GM21576 (cell line): Measurements from ENCODE around the gene SBNO2.

ENCODE experiments used
- ATAC-seq: cut with Tn5 transposase; IDR thresholded peaks from one replicate; pipeline ENCODE4 v1.9.1; 2021; ENCODE audit warnings: mild to moderate bottlenecking, moderate library complexity; ENCODE audit not compliant: unreplicated experiment

SBNO2 gene

DNA sequence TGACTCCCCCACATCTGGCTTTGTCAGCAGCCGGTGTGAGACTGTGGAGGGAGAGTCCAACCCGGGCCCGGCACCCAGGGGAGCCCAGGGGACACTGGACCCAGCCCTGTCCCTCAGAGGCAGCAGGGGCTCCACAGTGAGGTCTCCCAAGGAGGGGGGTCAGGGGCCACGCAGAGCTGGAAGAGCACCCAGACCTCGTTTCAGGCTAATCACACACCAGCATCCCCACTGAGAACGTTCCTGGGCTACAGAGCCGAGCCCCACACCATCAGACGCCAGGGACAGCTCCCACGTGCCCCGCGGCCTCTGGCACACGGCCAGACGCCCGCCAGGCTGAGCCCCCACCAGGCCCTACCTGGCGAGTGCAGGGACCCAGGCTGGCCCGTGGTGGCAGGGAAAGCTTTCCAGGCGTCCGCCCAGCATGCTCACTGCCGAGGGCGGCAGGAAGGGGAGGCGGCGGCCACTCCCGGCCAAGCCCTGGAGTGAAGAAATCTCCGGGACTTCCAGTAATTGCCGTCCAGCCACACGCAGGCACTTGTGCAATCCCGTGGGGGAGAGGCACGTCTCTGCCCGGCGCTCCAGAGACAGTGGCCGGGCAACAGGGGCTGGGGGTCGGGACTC, 19.2 kb downstream of the SBNO2 start:
- no peak for ATAC-seq

DNA sequence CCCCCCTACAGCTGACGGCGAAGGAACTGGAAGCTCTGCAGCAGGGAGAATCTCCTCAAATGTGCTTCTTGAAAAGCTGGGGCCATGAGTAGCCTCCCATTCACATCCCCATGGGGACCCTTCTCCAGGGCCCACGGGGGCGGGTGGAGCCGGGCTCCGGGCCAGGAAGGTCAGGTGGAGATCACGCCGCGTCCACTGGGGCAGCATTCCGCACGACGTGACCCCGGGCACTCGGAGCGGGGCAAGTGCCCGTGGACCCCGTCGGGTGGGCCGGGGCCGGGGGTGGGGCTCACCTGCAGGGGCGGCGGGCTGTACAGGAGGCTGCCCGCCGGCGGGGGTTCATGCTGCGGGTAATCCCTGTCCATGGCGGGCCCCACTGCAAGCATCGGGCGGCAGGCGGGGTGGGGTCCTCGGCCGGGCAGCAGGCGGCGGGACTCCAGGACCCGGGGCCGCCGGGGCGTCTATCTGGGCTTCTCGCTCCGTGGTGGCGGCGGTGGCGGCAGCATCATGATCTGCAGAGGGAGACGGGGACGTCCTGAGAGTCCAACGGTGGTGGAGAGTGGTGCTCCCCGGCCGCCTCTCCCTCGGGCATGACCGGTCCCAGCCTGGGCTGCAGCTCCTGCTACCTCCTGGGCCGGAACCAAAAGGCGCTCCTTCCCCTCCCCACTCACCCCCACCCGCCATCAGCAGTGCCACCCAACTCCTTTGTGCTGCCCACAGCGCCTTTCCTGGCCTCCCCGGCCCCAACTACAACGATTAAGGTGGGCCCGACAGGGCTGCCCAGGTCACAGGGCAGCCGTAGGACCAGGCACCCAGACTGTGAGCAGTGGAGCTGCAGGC, 20.0 kb downstream of the SBNO2 start:
- no peak for ATAC-seq

DNA sequence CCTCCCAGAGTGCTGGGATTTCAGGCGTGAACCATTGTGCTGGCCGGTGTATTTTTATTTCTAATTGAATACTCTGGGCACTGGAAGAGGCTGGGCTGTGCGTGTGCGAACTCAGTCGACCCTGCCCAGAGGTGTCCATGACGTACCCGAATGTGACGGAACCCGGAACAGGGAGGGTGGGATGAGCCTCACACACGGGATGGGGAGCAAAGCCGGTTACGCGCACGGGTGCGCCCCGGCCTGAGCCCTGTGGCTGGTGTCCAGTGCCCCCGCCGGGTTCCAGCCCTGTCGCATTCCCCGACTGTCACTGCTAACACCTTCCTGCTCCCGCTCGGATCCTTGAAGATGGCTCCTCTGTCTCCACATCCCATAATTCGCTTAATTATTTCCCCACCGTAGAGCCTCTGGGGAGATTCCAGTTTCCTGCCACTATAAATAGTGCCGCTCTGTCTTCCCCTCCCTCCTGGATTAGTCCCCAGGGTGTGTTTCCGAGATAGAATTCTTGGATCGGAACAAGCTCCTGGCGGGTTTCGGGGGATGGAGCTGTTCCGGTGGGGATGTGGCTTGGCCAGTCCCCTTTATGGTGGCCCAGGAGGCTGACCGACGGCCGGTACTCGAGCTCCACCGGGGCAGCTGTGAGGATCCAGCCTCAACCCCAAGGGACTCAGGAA, 22.0 kb downstream of the SBNO2 start:
- no peak for ATAC-seq

GRCh38 chr19:1151037-1151724, 22.9 kb downstream of the SBNO2 start:
- no peak for ATAC-seq

GRCh38 chr19:1150333-1151036, 23.6 kb downstream of the SBNO2 start:
- ATAC-seq, result no peak

GRCh38 chr19:1149259-1150045, 24.6 kb downstream of the SBNO2 start:
- ATAC-seq, result no peak

DNA sequence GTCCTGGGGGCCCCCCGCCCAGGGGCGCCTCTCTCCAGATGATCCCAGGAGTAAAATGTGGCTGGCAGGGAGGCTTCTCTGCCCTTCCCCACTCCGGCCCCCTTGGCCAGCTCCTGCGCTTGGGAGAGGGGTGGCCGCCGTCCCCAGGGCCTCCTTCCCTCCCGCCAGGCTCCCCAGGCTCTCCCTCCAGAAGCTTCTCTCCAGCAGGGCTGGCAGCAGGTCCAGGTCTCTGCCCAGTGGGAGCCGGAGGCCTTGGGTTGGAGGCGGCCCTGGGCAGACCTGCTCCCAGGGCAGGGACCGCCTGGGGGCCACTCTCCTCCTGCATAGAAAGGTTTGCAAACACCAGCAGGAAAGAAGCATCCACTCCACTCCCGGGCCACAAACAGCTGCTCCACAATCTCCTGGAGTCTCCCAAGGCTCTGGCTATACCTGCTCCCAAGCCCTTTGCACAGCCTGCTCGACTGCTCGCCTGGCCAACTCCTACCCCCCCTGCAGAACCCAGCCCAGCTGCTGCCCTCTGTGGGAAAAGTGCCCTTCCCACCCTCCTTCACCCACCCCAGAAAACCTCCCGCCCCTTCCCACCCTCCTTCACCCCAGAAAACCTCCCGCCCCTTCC, 26.0 kb downstream of the SBNO2 start:
- no peak for ATAC-seq

- no peak for ATAC-seq
Measured at GRCh38 chr19:1146858-1147780, 26.9 kb downstream of the SBNO2 start.

DNA sequence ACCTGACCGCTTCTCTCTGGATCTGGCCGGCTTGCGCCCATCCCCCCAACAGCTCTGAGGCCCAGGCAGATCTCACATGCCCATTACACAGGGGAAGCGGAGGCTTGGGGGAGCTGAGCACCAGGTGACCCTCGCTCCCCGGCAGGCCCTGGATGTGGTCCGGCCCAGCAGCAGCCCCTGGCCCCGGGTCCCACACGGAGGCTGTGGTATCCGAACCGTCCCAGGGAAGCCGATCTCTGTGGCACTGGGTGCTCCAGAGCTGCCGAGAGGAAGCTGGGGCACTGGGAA, 27.7 kb downstream of the SBNO2 start:
- ATAC-seq, result no peak

DNA sequence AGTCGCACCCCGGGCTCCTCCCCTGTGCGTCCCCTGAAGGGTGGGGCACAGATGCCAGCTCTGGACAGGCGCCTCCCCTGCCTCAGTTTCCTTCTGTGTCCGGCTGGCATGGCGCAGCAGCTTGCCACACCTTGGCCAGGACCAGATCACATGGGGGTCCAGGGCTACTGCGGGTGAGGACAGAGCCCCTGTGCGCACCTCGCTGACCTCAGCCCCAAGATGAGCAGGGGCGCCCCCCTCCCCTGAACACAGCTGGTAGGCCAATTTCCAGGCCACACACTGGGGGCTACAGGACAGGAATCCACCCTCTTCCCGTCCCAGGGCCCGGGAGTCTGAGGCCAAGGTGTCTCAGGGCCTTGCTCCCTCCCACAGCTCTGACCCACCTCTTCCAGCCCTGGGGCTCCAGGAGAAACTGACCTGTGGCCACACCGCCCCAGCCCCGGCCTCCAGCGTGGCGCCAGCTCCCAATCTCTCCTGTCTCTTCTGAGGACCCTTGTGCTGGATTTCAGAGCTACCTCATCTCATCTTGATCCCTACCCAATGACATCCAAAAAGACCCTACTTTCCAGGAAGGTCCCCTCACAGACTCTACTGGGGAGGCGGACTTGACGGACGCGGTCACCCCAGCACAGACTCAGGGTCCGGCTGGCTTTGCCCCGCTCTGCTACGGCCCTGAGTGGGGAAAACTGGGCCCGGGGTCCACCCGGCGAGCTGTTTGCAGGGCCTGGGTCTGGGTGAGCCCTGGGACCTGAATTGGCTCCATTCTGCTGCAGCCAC, 28.2 kb downstream of the SBNO2 start:
- ATAC-seq, result no peak

DNA sequence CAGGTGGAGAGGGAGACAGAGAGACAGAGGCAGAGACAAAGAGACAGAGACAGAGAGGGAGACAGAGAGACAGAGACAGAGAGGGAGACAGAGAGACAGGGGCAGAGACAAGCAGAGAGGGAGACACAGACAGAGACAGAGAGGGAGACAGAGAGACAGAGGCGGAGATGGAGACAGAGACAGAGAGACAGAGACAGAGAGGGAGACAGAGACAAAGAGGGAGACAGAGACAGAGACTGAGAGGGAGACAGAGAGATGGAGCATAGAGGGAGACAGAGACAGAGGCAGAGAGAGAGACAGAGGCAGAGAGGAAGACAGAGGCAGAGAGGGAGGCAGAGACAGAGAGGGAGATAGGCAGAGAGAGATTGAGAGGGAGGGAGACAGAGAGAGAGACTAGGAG, 29.3 kb downstream of the SBNO2 start:
- ATAC-seq, result no peak

DNA sequence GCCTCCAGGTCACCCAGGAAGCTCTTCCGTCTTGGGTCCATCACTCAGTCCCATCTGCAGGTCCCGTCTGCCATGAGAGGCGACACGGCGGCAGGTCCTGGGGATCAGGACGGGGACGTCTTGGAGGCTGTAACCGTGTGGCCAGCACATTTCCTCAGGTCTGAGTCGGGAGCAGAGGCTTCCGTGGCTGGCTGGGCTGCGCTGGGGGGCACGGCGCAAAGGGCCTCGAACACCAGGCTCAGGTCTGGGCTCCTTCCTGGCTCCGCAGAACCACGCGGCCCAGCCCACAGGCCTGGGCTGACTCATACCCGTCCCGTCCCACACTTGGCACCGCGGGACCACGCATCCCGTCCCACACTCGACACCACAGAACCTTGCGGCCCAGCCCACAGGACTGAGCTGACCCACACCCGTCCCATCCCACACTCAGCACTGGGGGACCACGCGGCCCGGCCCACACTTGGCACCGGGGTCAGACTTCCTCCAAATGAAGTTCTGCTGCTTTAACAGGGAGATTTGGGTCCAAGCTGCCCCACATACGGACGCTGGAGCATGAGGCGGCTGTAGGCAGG, 30.2 kb downstream of the SBNO2 start:
- no peak for ATAC-seq

DNA sequence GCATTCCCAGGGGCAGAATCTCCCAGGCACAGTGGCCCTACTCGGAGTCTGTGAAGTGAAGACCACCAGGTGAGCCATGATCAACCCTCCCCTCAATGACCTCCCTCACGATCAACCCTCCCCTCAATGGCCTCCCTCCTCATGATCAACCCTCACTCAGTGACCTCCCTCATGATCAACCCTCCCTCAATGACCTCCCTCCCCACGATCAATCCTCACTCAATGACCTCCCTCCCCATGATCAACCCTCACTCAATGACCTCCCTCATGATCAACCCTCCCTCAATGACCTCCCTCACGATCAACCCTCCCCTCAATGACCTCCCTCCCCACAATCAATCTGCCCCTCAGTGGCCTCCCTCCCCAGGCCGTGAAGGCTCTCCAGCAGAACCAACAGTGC, 32.1 kb downstream of the SBNO2 start:
- ATAC-seq, result no peak

GRCh38 chr19:1140272-1141027, 33.6 kb downstream of the SBNO2 start:
- ATAC-seq, result no peak

- no peak for ATAC-seq
Measured at GRCh38 chr19:1139126-1139525, 34.9 kb downstream of the SBNO2 start.

GRCh38 chr19:1138121-1138520, 35.9 kb downstream of the SBNO2 start:
- no peak for ATAC-seq
